ENCODE results near the gene FBXO39.
"Not testable (repeated sequence)": the region's sequence is repeated elsewhere in the genome, so short reads cannot be mapped to it uniquely, and the experiment has no call there.

DNA sequence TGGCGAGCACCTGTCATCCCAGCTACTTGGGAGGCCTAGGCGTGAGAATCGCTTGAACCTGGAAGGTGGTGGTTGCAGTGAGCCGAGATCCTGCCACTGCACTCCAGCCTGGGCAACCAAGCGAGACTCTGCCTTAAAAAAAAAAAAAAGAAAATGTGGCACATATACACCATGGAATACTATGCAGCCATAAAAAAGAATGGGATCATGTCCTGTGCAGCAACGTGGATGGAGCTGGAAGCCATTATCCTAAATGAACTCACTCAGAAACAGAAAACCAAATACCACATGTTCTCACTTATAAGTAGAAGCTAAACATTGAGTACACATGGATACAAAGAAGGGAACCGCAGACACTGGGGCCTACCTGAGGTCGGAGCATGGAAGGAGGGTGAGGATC, 1.1 kb upstream of the FBXO39 start:
- not testable (repeated sequence) for TF ChIP-seq POLR2AphosphoS5 (IDR thresholded peaks at IDR 0.05; ENCODE audit: control insufficient read depth, insufficient read depth, low read depth, low read length); POLR2A (conservative IDR thresholded peaks at IDR 0.05); ZNF121 (CRISPR knock-in tag; conservative IDR thresholded peaks at IDR 0.05); YY1 (IDR thresholded peaks at IDR 0.05; ENCODE audit: borderline replicate concordance in 1 of 3, control insufficient read depth in 1 of 3, extremely low read depth in 1 of 3, insufficient read depth in 3 of 3, insufficient read length in 1 of 3, insufficient replicate concordance in 2 of 3, low read depth in 1 of 3, low read length in 2 of 3); CTCF (IDR thresholded peaks at IDR 0.05 in 2 of 3, conservative IDR thresholded peaks at IDR 0.05 in 1 of 3; ENCODE audit: insufficient read depth in 2 of 3, low read depth in 1 of 3, low read length in 3 of 3)
- TF ChIP-seq, protein P1, sequence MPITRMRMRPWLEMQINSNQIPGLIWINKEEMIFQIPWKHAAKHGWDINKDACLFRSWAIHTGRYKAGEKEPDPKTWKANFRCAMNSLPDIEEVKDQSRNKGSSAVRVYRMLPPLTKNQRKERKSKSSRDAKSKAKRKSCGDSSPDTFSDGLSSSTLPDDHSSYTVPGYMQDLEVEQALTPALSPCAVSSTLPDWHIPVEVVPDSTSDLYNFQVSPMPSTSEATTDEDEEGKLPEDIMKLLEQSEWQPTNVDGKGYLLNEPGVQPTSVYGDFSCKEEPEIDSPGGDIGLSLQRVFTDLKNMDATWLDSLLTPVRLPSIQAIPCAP (CRISPR knock-in tag; IDR thresholded peaks at IDR 0.05; ENCODE audit: borderline replicate concordance): not testable (repeated sequence)
